Measurements from ENCODE around the gene PPFIBP2.

Gene PPFIBP2

DNA sequence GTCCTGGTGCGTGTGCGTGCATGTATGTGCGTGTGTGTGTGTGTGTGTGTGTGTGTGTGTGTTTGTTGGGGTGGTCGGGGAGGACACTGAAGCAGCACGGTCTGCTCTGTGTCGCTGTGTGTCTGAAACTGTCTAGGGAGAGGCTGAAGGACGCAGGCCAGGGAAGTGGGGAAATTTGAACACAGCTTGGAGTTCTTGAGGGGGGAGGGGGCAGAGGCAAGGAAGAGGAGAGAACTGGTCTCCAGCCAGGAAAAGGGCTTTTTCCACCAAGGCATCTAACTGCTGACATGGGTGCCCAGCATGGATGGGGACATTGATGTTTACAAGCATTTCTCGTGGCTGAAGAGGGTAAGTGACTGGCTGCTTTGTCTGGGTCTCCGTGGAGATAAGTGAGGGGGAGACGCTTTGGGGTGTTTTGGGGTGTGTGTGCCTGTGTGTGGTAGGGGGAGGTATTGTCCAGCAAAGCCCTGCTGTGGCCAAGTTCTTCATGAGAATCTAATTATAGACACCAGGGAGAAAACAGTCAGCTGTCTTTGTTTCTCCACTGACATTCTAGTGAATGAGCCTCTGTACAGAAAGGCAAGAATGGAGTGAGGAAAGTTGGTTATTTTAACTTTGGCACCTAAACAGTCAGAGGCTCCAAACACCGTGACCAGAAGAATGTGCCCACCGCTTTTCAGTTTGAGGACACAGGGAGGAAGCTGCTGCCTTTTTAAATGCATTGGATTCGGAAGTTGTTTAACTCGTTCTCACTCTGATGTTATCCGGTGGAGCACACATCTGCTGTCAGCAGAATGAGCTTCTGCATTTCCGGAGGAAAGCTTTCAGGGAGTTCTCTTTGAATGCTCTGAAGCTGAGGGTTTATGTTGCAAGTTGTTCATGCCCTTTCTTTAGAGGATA lies 63.7 kb downstream of the PPFIBP2 start:
- DNase-seq (ENCODE audit: insufficient read length, low spot score) (no peak), FAIRE-seq (no peak)
- TF ChIP-seq POLR2A (IDR thresholded peaks at IDR 0.05; ENCODE audit: low read depth, low read length) = no peak

DNA sequence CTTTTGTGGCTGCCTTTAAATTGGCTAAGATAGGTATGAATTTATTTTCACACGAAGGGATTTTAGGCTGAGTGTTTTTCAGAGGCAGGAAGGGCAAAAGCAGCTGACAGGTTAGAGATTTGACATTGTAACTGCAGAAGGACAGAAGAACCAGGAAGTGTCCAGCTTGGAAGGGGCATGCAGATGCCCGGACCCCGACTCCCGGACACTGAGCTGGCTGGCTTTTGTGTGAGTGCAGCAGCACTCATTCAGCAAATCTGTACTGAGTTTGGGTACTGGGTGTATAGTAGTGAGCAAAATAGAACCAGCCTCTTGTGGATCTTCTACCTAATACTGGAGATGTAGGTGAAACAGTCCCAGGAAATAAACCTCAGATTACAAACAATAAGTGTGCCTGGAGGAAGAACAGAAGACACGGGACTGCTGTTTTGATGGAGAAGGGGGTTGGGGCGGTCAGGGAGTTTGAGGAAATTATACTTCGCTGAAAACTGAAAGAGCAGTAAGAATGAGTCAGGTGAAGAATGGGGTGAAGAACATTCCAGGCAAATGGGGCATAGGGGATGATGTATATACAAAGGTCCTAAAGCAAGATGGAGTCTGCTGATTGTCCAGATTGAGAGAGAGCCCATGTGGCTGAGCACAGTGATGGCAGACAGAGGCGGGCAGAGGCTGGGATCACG lies 64.6 kb downstream of the PPFIBP2 start:
- no peak for FAIRE-seq
- TF ChIP-seq POLR2A (IDR thresholded peaks at IDR 0.05; ENCODE audit: low read depth, low read length) = no peak
- no peak for DNase-seq (ENCODE audit: insufficient read length, low spot score)

DNA sequence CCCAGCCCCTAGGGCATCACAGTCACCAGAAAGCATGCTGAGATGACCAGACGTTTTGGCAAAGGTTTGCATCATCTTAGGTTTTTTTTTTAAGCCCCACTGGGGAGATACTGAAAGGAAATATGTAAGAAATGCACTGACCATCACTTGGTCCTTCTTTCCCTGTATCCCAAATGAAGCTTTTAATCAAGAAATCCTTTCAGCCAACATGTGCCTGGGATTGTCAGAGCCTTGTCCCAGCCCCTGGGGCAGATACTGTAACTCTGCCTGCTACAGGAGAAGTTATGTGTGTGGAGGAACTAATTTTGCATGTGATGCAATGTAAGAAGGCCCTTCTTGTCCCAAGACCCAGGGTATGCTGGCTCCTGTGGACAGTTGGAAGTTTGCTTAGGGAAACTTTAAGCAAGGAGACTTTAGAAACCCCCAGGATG lies 65.6 kb downstream of the PPFIBP2 start:
- DNase-seq (ENCODE audit: insufficient read length, low spot score) (no peak), FAIRE-seq (no peak)
- no peak for TF ChIP-seq POLR2A (IDR thresholded peaks at IDR 0.05; ENCODE audit: low read depth, low read length)

DNA sequence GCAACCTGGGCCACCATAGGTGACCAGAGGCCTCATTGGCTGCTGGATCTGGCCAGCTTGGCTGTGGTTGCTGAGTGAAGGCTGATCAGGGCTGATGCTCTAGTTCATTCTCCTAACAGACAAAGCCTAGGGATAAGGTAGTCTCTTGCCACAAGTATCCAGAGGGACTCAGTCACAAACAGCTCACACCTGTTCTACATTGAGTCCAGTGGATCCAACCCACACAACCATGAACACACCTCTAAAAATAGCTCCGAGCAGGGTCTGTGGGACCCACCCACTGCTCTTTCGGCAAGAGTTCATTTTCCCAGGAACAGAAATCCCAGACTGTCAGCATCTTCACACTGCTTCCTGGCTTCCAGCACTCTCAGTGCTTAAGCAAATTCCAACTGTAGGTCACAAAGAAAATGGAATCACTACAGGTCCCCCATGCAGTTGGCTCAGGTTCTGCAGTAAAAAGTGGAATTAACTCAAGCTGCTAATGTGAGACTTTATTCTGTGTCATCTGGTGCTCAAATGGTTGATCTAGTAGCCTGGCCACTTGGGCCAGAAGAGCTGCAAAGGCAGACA lies 67.3 kb downstream of the PPFIBP2 start:
- no peak for TF ChIP-seq POLR2A (IDR thresholded peaks at IDR 0.05; ENCODE audit: low read depth, low read length)
- no peak for DNase-seq (ENCODE audit: insufficient read length, low spot score)
- FAIRE-seq = no peak

DNA sequence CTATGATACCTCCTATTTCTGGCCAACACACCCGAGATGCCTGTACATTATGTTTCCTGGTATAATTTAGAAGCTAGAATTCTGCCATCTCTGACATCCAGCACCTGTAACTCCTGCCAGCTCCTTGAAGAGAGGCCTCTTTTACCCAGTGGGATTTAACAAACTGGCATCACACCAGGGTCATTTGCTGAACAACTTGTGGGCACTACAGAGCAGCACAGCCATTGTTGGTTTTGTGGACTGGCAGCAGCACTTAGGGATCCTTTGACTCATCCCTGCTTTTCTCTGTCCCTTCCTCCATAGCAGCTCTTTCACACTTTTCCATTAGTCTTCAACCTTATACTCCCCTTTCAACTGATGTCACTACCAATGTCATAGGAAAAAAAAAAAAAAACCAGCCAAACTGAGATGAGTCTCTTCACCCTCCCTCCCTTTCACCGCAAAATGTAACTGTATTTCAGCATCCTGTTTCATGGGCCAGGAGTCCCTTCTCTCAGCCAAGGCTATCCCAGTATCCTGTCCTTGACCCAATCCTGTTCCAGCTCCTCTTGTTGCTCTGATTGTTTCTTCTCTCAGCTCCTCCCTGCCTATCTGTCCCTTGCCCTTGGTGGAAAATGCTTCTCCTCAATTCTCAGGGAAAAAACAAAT lies 68.7 kb downstream of the PPFIBP2 start:
- DNase-seq (ENCODE audit: insufficient read length, low spot score) (no peak), FAIRE-seq (no peak)
- TF ChIP-seq POLR2A (IDR thresholded peaks at IDR 0.05; ENCODE audit: low read depth, low read length) = no peak

DNA sequence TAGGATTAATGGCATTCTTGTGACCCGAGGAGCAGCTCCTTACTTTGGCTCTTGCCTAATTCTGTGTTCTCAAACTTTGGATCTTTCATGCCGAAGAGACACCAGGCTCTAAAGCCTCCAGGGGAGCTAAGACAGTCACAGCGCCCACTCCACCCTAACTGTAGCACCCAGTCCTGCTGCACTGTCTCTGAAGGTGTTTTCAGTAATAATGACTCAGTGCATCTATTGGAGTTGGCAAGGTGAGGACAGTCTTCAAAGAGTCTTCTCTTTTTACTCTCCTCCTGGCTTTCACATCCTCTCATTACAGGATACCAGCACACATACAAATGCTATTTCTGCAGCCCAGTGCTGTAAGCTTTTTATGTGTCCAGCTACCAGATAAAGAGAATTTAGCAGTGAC lies 69.4 kb downstream of the PPFIBP2 start:
- DNase-seq (ENCODE audit: insufficient read length, low spot score) = no peak
- no peak for FAIRE-seq
- TF ChIP-seq POLR2A (IDR thresholded peaks at IDR 0.05; ENCODE audit: low read depth, low read length) = no peak

DNA sequence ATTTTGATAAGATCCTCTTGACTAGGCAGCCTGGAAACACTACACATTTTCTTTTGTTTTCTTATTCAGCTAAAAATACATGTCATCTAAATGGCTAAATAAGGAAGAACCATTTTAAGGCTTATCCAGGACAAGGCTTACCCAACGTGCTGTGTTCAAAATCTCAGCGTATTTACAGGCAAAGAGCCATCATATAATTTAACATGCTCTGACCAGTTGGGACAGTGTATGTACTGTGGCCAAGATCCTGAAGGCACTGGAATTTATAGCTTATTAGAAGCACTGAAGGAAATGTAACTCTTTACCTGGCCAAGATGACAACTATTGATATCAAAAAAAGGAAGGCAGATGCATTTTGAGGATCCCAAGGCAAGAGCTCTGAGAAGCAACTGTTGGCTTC lies 71.1 kb downstream of the PPFIBP2 start:
- no peak for FAIRE-seq
- no peak for DNase-seq (ENCODE audit: insufficient read length, low spot score)
- TF ChIP-seq POLR2A (IDR thresholded peaks at IDR 0.05; ENCODE audit: low read depth, low read length) = no peak

DNA sequence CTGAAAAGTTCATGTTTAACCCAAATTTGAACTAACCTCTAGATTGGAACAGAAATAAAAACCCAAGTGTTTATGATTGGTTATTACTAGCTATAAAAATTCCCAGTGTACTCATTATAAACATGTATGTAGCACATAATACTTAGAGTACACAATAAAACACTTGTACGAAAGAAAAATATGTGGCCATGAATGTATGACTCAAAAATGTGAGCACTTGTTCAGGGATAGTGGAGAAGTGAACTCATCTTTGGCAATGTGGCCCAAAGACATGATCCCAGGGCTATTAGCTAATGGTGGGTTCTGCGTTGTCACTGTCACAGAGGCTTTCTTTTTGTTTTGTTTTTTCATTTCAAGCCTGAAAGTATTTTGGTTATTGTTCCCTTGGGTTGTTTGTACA lies 72.0 kb downstream of the PPFIBP2 start:
- no peak for FAIRE-seq
- DNase-seq (ENCODE audit: insufficient read length, low spot score) = no peak
- no peak for TF ChIP-seq POLR2A (IDR thresholded peaks at IDR 0.05; ENCODE audit: low read depth, low read length)

DNA sequence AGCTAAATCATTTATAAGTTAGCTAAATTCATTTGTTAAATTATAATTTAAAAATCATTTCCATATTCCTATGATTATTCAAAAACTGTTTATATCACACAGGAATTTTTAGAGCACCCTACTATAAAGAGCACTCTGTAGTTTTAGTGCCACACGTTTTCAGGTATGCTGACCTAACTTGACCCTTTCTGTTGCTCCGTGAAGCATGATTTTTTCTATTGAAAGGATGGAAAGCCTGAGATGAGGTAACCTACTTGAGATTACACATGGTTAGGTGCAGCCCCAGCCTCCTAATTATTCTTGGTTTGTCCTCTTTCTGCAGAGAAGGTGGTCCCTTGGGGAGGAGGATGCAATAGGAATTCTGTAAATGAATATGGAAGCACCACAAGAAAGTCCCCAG lies 72.6 kb downstream of the PPFIBP2 start:
- FAIRE-seq = no peak
- no peak for TF ChIP-seq POLR2A (IDR thresholded peaks at IDR 0.05; ENCODE audit: low read depth, low read length)
- no peak for DNase-seq (ENCODE audit: insufficient read length, low spot score)

DNA sequence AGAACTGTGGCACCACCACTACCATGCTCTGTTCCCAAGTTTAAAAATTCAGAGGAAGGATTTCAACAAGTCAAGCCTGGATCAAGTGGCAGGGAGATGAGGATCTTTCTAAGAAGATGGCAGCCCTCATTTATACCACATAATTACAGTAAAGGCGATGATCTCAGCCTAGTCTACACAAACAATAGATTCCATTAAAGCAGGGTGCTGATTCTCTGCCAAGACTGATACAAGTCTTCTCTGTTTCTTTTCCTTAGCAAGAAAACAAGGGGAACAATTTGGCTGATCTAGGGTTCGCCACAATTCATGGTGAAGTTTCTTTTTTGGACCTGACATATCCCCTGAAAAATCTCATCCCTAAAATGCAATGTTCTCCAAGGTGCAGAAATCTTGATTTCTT lies 73.9 kb downstream of the PPFIBP2 start:
- no peak for DNase-seq (ENCODE audit: insufficient read length, low spot score)
- no peak for TF ChIP-seq POLR2A (IDR thresholded peaks at IDR 0.05; ENCODE audit: low read depth, low read length)
- no peak for FAIRE-seq

DNA sequence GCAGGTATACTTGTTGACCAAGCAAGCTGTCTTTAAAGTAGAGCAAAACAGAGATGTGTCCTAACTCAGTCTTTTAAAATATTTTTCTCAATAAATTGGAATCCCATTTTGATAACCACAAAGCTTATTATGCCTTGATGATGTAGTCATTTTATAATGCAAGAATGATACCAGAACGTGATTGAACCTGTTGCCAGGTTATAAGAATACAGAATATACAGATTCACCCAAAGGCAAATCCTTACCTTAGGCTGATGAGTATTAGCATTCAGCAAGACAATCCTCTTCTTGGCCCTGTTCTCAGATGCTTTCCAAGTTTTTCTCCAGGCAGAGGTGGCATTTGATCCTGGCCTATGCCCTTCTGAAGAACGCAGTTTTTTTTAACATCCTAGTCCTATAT lies 76.1 kb downstream of the PPFIBP2 start:
- FAIRE-seq (no peak), DNase-seq (ENCODE audit: insufficient read length, low spot score) (no peak)
- no peak for TF ChIP-seq POLR2A (IDR thresholded peaks at IDR 0.05; ENCODE audit: low read depth, low read length)

DNA sequence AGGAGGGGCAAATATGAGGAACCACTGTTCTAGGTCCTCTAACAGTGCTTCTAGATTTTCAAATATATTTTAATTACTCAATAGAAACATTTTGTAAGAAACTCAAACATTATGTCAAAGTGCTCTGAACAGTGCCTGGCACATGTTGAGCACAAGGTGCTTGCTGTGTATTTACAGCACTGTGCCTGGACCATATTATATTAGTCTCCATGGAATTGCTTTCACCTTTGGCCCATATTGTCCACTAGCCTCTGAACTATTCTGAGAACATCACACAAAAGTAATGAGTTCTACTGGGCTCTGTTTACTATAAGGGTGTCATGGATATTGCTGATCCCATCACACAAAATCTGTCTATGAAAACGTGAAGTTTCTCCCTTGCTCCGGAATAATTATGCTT lies 76.7 kb downstream of the PPFIBP2 start:
- FAIRE-seq (no peak), DNase-seq (ENCODE audit: insufficient read length, low spot score) (no peak)
- TF ChIP-seq POLR2A (IDR thresholded peaks at IDR 0.05; ENCODE audit: low read depth, low read length) = no peak

DNA sequence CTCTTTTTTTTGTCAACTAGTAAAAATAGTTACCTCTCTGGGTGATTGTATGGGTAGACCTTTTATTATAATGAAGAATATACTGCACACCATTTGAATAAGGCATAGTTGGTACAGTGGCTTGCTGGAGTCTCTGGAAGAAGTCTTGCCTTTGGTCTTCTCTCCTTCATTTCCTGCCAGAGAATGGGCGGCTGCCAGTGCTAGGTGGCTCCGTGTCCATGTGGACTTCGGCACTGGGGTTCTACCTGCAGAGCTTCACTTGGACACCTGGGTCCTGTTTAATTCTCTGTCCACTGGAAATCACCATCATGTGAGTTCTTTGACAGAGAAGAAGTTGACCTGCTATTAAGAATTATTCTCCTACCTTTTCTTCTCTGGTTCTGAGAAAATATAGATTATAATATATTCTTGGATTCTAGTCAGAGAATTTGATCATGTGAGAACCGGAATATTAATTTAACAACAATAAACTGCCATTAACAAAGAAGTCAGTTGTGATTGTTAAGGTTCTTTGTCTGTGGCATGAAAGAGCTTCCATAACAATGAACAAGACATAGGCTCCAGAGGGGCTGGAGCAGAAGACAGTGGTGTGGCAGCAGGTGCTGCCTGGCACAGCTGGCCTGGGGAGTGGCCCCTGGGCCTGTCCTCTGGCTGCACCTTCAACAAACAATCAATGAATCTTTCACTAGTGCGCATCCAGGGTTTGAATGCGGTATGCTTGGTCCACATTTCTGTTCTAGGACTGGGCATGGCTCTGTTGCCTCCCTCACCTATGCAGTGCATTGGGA lies 77.5 kb downstream of the PPFIBP2 start:
- DNase-seq (ENCODE audit: insufficient read length, low spot score) (no peak), FAIRE-seq (no peak)
- TF ChIP-seq POLR2A (IDR thresholded peaks at IDR 0.05; ENCODE audit: low read depth, low read length) = no peak
